IPS-18c (cell line): ENCODE data around the gene BOD1L2.

Source experiments
- H3K4me3 ChIP-seq: 2 replicates; pipeline ENCODE4 v1.7.0; 2013; ENCODE audit warnings: low read depth, mild to moderate bottlenecking, low read length, moderate library complexity; ENCODE audit not compliant: insufficient read depth
- H3K9me3 ChIP-seq: one replicate; pipeline ENCODE4 v1.6.1; 2013; ENCODE audit warnings: mild to moderate bottlenecking, low read length, moderate library complexity; ENCODE audit not compliant: control insufficient read depth, insufficient read depth

The BOD1L2 gene

GRCh38 chr18:57143265-57143664 lies 3.6 kb upstream of the BOD1L2 start:
- Histone ChIP-seq H3K4me3 (no peak overlapping the region), H3K9me3 (peaks cover 7% of the 10 kb centered on the region)

- peaks cover 5% of the 10 kb centered on the region for H3K9me3 ChIP-seq
Measured at GRCh38 chr18:57148263-57148662, 1.4 kb downstream of the BOD1L2 start.

GRCh38 chr18:57149051-57149450 lies 2.2 kb downstream of the BOD1L2 start:
- Histone ChIP-seq H3K4me3 (no peak overlapping the region), H3K9me3 (peaks cover 3% of the 10 kb centered on the region)

More at GRCh38 chr18:57148263-57148662, 1.4 kb downstream of the BOD1L2 start:
- no peak overlapping the region for H3K4me3 ChIP-seq

GRCh38 chr18:57149531-57149930 lies 2.6 kb downstream of the BOD1L2 start:
- peaks cover 3% of the 10 kb centered on the region for H3K9me3 ChIP-seq
- no peak overlapping the region for H3K4me3 ChIP-seq

GRCh38 chr18:57150081-57150480 lies 3.2 kb downstream of the BOD1L2 start:
- Histone ChIP-seq H3K9me3 (peaks cover 3% of the 10 kb centered on the region), H3K4me3 (no peak overlapping the region)

- no peak overlapping the region for H3K4me3 ChIP-seq
- H3K9me3 ChIP-seq = peaks cover 3% of the 10 kb centered on the region
Measured at GRCh38 chr18:57150828-57151227, 3.9 kb downstream of the BOD1L2 start.

- Histone ChIP-seq H3K9me3 (no peaks in the 10 kb centered on the region), H3K4me3 (no peak overlapping the region)
Measured at GRCh38 chr18:57154191-57154830, 7.4 kb downstream of the BOD1L2 start.

GRCh38 chr18:57164401-57164800 lies 17.5 kb downstream of the BOD1L2 start:
- no peak overlapping the region for H3K4me3 ChIP-seq
- H3K9me3 ChIP-seq = no peaks in the 10 kb centered on the region

GRCh38 chr18:57167617-57168308 lies 20.9 kb downstream of the BOD1L2 start:
- Histone ChIP-seq H3K9me3 (no peaks in the 10 kb centered on the region), H3K4me3 (no peak overlapping the region)

- H3K4me3 ChIP-seq = no peak overlapping the region
- no peaks in the 10 kb centered on the region for H3K9me3 ChIP-seq
Measured at GRCh38 chr18:57171026-57171425, 24.1 kb downstream of the BOD1L2 start.

- no peaks in the 10 kb centered on the region for H3K9me3 ChIP-seq
Measured at GRCh38 chr18:57175532-57175931, 28.6 kb downstream of the BOD1L2 start.

GRCh38 chr18:57185434-57185833 lies 38.5 kb downstream of the BOD1L2 start:
- no peak overlapping the region for H3K4me3 ChIP-seq
- peaks cover 6% of the 10 kb centered on the region for H3K9me3 ChIP-seq

More at GRCh38 chr18:57175532-57175931, 28.6 kb downstream of the BOD1L2 start:
- H3K4me3 ChIP-seq = no peak overlapping the region

GRCh38 chr18:57188851-57189557 lies 42.1 kb downstream of the BOD1L2 start:
- no peak overlapping the region for H3K4me3 ChIP-seq
- H3K9me3 ChIP-seq = peaks cover 6% of the 10 kb centered on the region

GRCh38 chr18:57190026-57190425 lies 43.1 kb downstream of the BOD1L2 start:
- Histone ChIP-seq H3K9me3 (peaks cover 3% of the 10 kb centered on the region), H3K4me3 (no peak overlapping the region)

GRCh38 chr18:57194070-57194469 lies 47.2 kb downstream of the BOD1L2 start:
- Histone ChIP-seq H3K4me3 (no peak overlapping the region), H3K9me3 (no peaks in the 10 kb centered on the region)

GRCh38 chr18:57194622-57195021 lies 47.7 kb downstream of the BOD1L2 start:
- Histone ChIP-seq H3K9me3 (no peaks in the 10 kb centered on the region), H3K4me3 (no peak overlapping the region)

- no peaks in the 10 kb centered on the region for H3K9me3 ChIP-seq
Measured at GRCh38 chr18:57195341-57195740, 48.5 kb downstream of the BOD1L2 start.

GRCh38 chr18:57197261-57197660 lies 50.4 kb downstream of the BOD1L2 start:
- no peak overlapping the region for H3K4me3 ChIP-seq
- H3K9me3 ChIP-seq = no peaks in the 10 kb centered on the region

More at GRCh38 chr18:57195341-57195740, 48.5 kb downstream of the BOD1L2 start:
- H3K4me3 ChIP-seq = no peak overlapping the region
